K562 (cell line): ENCODE results near the gene DLX2.
"Not testable (repeated sequence)": the region's sequence is repeated elsewhere in the genome, so short reads cannot be mapped to it uniquely, and the experiment has no call there.

ENCODE experiments used
- JUNB ChIP-seq: fragments of 450-650 bp; formaldehyde crosslinking; conservative IDR thresholded peaks from 2 replicates; pipeline ENCODE4 v1.4.0; 2020; ENCODE audit warnings: mild to moderate bottlenecking
- TAF1 ChIP-seq: IDR thresholded peaks from 2 replicates; pipeline ENCODE4 v1.6.1; 2011; ENCODE audit warnings: mild to moderate bottlenecking, low read length, moderate library complexity; ENCODE audit not compliant: insufficient read depth, control insufficient read depth, severe bottlenecking; ENCODE audit errors: extremely low read depth

DNA sequence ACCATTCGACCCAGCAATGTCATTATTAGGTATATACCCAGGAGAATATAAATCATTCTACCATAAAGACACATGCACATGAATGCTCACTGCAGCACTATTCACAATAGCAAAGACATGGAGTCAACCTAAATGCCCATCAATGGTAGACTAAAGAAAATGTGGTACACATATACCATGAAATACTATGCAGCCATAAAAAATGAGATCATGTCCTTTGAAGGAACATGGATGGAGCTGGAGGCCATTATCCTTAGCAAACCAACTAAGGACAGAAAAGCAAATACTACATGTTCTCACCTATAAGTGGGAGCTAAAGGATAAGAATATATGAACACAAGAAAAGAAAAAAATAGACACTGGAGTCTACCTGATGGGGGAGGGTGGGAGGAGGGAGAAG is 36.0 kb upstream of the DLX2 start:
- TF ChIP-seq TAF1; JUNB (CRISPR knock-in tag): not testable (repeated sequence)
